Vagina (tissue), 2 donors: ENCODE data around the gene ZCCHC7. TPM values are rescaled to one million over a fixed set of nuclear protein-coding genes. Genes with fewer than 3 reads are reported as not detected.
"Not testable (repeated sequence)": the region's sequence is repeated elsewhere in the genome, so short reads cannot be mapped to it uniquely, and the experiment has no call there.

Experiments
- DNase-seq, 2 donors: peaks; one replicate each; pipeline ENCODE4 v3.0.0-alpha.2; 2017; ENCODE audit errors: extremely low spot score in 2 of 2
- H3K27ac ChIP-seq: fragments of 200-600 bp; sonication (generic); one replicate; pipeline ENCODE4 v1.5.1; 2019
- H3K27me3 ChIP-seq: fragments of 200-600 bp; sonication (generic); one replicate; pipeline ENCODE4 v1.5.1; 2019
- H3K36me3 ChIP-seq, 2 donors: fragments of 200-600 bp; sonication (generic); one replicate each; pipeline ENCODE4 v1.5.1; 2017 to 2019
- H3K4me1 ChIP-seq: fragments of 200-600 bp; sonication (generic); one replicate; pipeline ENCODE4 v1.5.1; 2019
- H3K4me3 ChIP-seq, 2 donors: fragments of 200-600 bp; sonication (generic); 1 replicate in 1 of 2; 2 replicates in 1 of 2; pipeline ENCODE4 v1.5.1; 2016 to 2019
- H3K9me3 ChIP-seq: fragments of 200-600 bp; sonication (generic); one replicate; pipeline ENCODE4 v1.5.1; 2019
- POLR2A ChIP-seq, 2 donors: fragments of 450-650 bp; IDR thresholded peaks; one replicate each; pipeline ENCODE4 v1.6.1; 2017; ENCODE audit warnings: antibody characterized with exemption in 2 of 2, mild to moderate bottlenecking in 2 of 2, moderate library complexity in 2 of 2
- POLR2AphosphoS5 ChIP-seq, 2 donors: sonication (generic); formaldehyde crosslinking; IDR thresholded peaks; one replicate each; pipeline ENCODE4 v1.9.0; 2017; ENCODE audit warnings: antibody characterized with exemption in 2 of 2, mild to moderate bottlenecking in 2 of 2, low read depth in 1 of 2; ENCODE audit not compliant: insufficient read depth in 1 of 2
- intact Hi-C: fragments of 100-400 bp; cut with DNase I; formaldehyde crosslinking; loops from one replicate; pipeline ENCODE4 v1.15.1; 2023
- total RNA-seq: library from RNA; depleted of rRNA; stranded (reverse); fragments of >200 nt; gene quantifications from one replicate; pipeline ENCODE4 v1.2.3, GENCODE V29; 2016
- TF ChIP-seq, protein P1 (sequence below), 3 experiments: fragments of 450-650 bp in 2 of 3; fragments of 200-600 bp in 1 of 3; sonication (generic) in 1 of 3; IDR thresholded peaks; one replicate each; pipeline ENCODE4 v1.5.1; 2017 to 2019; ENCODE audit warnings: antibody characterized with exemption in 3 of 3, mild to moderate bottlenecking in 2 of 3, moderate library complexity in 2 of 3

ZCCHC7 gene
- total RNA-seq, 1 donor from 2014 or later = 15.2 TPM

- peaks cover 0 to 8% of the 10 kb centered on the region in 2 donors for H3K36me3 ChIP-seq
- DNase-seq = no peak
- no peak overlapping the region for H3K27ac ChIP-seq
- H3K4me3 ChIP-seq = no peak overlapping the region
- no peaks in the 10 kb centered on the region for H3K4me1 ChIP-seq
- intact Hi-C loops = no loop called here
- TF ChIP-seq, protein P1, sequence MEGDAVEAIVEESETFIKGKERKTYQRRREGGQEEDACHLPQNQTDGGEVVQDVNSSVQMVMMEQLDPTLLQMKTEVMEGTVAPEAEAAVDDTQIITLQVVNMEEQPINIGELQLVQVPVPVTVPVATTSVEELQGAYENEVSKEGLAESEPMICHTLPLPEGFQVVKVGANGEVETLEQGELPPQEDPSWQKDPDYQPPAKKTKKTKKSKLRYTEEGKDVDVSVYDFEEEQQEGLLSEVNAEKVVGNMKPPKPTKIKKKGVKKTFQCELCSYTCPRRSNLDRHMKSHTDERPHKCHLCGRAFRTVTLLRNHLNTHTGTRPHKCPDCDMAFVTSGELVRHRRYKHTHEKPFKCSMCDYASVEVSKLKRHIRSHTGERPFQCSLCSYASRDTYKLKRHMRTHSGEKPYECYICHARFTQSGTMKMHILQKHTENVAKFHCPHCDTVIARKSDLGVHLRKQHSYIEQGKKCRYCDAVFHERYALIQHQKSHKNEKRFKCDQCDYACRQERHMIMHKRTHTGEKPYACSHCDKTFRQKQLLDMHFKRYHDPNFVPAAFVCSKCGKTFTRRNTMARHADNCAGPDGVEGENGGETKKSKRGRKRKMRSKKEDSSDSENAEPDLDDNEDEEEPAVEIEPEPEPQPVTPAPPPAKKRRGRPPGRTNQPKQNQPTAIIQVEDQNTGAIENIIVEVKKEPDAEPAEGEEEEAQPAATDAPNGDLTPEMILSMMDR (IDR thresholded peaks at IDR 0.05) = no peak
- TF ChIP-seq POLR2AphosphoS5 (IDR thresholded peaks at IDR 0.05; ENCODE audit: insufficient read depth in 1 of 2, low read depth in 1 of 2) = no peak
- no peak for TF ChIP-seq POLR2A (IDR thresholded peaks at IDR 0.05)
- H3K9me3 ChIP-seq = no peaks in the 10 kb centered on the region
- no peaks in the 10 kb centered on the region for H3K27me3 ChIP-seq
These were observed 180.2 kb downstream of the ZCCHC7 start for GRCh38 chr9:37300620-37301019.

DNA sequence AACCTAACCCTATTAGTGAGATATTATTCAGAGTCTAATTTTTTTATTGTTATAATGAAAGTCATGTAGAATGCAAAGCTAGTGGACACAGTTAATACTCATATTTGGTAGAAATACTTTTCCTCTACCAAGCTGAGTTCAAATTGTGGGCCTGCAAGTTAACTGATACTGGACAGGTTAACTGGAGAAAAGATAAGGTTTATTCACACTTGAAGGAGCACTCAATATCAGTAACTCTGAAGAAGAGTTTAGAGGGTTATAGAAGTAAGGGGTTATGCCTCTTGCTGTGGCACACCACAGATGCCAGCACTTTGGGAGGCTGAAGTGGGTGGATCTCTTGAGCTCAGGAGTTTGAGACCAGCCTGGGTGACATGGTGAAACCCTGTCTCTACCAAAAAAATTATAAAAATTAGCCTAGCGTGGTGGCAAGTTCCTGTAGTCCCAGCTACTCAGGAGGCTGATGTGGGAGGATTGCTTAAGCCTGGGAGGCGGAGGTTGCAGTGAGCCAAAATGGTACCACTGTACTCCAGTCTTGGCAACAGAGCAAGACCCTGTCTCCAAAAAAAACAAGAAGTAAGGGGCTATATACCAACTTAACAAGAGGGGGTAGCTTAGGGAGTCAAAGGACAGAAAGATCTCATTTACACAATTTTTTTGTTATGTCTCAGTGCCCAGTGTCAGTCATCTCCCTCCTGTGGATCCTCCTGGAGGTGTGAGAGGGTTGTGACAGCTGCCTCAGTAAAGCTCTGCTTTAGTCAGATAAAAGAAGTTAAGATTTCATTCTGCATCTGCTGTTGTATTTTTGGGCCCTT is 180.9 kb downstream of the ZCCHC7 start:
- no peak for TF ChIP-seq POLR2A (IDR thresholded peaks at IDR 0.05)
- no peak for TF ChIP-seq POLR2AphosphoS5 (IDR thresholded peaks at IDR 0.05; ENCODE audit: insufficient read depth in 1 of 2, low read depth in 1 of 2)
- TF ChIP-seq, protein P1 (IDR thresholded peaks at IDR 0.05) = no peak
- no peaks in the 10 kb centered on the region for H3K4me1 ChIP-seq
- intact Hi-C loops = no loop called here

GRCh38 chr9:37301854-37302172 is 181.4 kb downstream of the ZCCHC7 start:
- Histone ChIP-seq H3K27me3 (no peaks in the 10 kb centered on the region), H3K27ac (no peak overlapping the region), H3K4me3 (no peak overlapping the region), H3K4me1 (no peaks in the 10 kb centered on the region), H3K9me3 (no peaks in the 10 kb centered on the region), H3K36me3 (peaks cover 0 to 16% of the 10 kb centered on the region in 2 donors)
- DNase-seq = no peak
- intact Hi-C loops = no loop called here
- TF ChIP-seq POLR2A (IDR thresholded peaks at IDR 0.05) (no peak), POLR2AphosphoS5 (IDR thresholded peaks at IDR 0.05; ENCODE audit: insufficient read depth in 1 of 2, low read depth in 1 of 2) (no peak)
- TF ChIP-seq, protein P1 (IDR thresholded peaks at IDR 0.05) = no peak

More for the DNA sequence above, 180.9 kb downstream of the ZCCHC7 start:
- H3K27ac ChIP-seq = no peak overlapping the region
- H3K4me3 ChIP-seq = no peak overlapping the region
- DNase-seq = no peak
- peaks cover 0 to 14% of the 10 kb centered on the region in 2 donors for H3K36me3 ChIP-seq
- no peaks in the 10 kb centered on the region for H3K27me3 ChIP-seq
- no peaks in the 10 kb centered on the region for H3K9me3 ChIP-seq

- H3K4me1 ChIP-seq = no peaks in the 10 kb centered on the region
- TF ChIP-seq, protein P1 (IDR thresholded peaks at IDR 0.05) = no peak
- no peak for TF ChIP-seq POLR2AphosphoS5 (IDR thresholded peaks at IDR 0.05; ENCODE audit: insufficient read depth in 1 of 2, low read depth in 1 of 2)
- H3K9me3 ChIP-seq = no peaks in the 10 kb centered on the region
- no peak overlapping the region for H3K27ac ChIP-seq
- intact Hi-C loops = no loop called here
- peaks cover 0 to 16% of the 10 kb centered on the region in 2 donors for H3K36me3 ChIP-seq
- H3K4me3 ChIP-seq = no peak overlapping the region
- no peaks in the 10 kb centered on the region for H3K27me3 ChIP-seq
- no peak for DNase-seq
These were observed 181.9 kb downstream of the ZCCHC7 start for GRCh38 chr9:37302277-37302676.

GRCh38 chr9:37303272-37303671 is 182.9 kb downstream of the ZCCHC7 start:
- intact Hi-C loops, H3K27me3 ChIP-seq, H3K4me3 ChIP-seq, DNase-seq, H3K9me3 ChIP-seq, H3K4me1 ChIP-seq, H3K27ac ChIP-seq: not testable (repeated sequence)
- peaks cover 0 to 16% of the 10 kb centered on the region in 2 donors for H3K36me3 ChIP-seq
